ENCODE results near the gene LRRC28.

DNA sequence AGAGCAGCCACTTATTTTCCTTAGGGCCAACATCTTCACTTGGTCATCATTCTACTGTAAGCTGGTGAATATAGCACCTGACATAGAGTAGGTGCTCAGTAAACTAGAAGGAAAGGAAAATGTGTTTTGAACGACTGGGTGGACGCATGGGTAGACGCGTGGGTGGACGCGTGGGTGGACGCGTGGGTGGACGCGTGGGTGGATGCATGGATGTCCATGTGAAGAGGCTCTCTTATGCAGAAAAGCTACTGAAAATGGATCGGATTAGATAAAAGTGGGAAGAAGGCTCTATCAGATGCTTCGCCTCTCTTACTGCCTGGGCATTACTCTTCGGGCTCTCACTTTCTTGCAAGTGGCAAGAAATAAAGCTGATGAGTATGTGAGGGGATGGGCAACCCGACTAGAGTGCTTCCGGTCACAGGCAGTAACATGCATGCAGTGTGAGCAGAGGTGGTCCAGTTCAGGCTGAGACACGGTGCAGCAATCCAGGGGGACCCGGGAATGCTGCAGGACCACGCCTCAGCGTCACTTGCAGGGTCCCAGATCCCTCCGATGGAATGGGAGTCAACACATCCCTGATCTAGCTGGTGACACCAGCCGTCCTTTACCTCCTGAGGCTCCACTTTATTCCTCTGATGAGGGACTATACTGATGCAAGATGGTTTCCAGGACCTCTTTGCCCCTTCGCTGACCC, 176.5 kb downstream of the LRRC28 start:
- TF ChIP-seq EZH2phosphoT487 (IDR thresholded peaks at IDR 0.05; ENCODE audit: borderline replicate concordance) (no peak), POLR2A (IDR thresholded peaks at IDR 0.05; ENCODE audit: borderline replicate concordance, extremely low read depth, insufficient read depth, insufficient read length) (no peak), ZNF274 (IDR thresholded peaks at IDR 0.05; ENCODE audit: low read depth, low read length) (no peak), SP1 (IDR thresholded peaks at IDR 0.05; ENCODE audit: low read depth) (no peak)
- TF ChIP-seq, protein P1, sequence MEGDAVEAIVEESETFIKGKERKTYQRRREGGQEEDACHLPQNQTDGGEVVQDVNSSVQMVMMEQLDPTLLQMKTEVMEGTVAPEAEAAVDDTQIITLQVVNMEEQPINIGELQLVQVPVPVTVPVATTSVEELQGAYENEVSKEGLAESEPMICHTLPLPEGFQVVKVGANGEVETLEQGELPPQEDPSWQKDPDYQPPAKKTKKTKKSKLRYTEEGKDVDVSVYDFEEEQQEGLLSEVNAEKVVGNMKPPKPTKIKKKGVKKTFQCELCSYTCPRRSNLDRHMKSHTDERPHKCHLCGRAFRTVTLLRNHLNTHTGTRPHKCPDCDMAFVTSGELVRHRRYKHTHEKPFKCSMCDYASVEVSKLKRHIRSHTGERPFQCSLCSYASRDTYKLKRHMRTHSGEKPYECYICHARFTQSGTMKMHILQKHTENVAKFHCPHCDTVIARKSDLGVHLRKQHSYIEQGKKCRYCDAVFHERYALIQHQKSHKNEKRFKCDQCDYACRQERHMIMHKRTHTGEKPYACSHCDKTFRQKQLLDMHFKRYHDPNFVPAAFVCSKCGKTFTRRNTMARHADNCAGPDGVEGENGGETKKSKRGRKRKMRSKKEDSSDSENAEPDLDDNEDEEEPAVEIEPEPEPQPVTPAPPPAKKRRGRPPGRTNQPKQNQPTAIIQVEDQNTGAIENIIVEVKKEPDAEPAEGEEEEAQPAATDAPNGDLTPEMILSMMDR (IDR thresholded peaks at IDR 0.05 in 2 of 3, conservative IDR thresholded peaks at IDR 0.05 in 1 of 3; ENCODE audit: borderline replicate concordance in 1 of 3, insufficient read depth in 1 of 3, low read depth in 2 of 3, low read length in 2 of 3) = no peak

All from HCT116 (cell line).